GM18858 (cell line): ENCODE results near the gene CGRRF1.
A peak's percentile ranks its signal among the peaks of the same experiment; 100 is the strongest.

Experiments used
- ATAC-seq: cut with Tn5 transposase; IDR thresholded peaks from one replicate; pipeline ENCODE4 v1.9.1; 2021; ENCODE audit not compliant: unreplicated experiment

CGRRF1 gene

DNA sequence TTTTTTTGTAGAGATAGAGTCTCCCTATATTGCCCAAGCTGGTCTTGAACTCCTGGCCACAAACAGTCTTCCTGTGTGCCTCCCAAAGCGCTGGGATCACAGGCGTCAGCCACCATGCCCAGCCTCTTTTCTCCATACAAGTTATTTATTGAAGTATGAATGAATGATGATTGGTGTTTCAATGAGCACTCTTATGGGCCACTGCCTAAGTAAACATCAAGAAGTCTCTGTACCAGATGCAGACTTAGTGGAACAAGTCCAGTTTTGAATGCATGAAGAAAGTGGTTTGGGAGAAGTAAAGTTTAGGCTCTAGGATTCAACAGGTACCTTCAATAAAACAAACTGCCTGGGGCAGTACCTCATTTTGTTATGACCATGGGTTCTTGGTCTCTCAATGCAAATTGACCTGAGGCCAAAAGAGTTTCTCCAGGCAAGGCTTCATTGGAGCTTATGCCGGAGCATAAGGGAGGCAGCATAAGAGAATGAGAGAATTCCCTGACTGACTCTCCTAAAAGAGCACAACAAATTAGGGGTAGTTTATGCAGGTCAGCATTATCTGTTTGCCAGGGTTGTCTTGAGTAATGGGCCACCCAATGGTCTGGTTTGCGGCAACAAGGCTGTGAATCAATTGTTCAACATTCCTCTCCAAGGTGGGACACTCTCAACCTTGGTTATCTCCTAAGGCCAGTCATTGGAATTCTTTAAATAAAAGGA is 19.8 kb upstream of the CGRRF1 start:
- ATAC-seq, result no peak

GRCh38 chr14:54490445-54491175 is 19.1 kb upstream of the CGRRF1 start:
- ATAC-seq, result no peak

DNA sequence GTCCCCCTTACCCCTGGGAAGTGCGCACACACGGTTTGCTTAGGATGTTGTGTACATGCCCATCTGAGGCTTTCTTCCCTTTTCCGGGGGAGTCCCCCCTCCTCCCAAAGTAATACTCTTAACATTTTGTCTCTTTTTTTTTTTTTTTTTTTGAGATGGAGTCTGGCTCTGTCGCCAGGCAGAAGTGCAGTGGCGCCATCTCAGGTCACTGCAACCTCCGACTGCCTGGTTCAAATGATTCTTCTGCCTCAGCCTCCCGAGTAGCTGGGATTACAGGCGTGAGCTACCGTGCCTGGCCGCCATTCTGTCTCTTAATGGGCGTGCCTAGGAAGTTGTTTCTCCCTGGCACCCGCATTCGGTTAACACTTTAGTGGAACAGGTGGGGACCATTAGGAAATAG is 16.4 kb upstream of the CGRRF1 start:
- no peak for ATAC-seq

- ATAC-seq, result no peak
These were observed 12.5 kb upstream of the CGRRF1 start for GRCh38 chr14:54497224-54497623.

- no peak for ATAC-seq
These were observed 11.6 kb upstream of the CGRRF1 start for GRCh38 chr14:54498095-54498531.

DNA sequence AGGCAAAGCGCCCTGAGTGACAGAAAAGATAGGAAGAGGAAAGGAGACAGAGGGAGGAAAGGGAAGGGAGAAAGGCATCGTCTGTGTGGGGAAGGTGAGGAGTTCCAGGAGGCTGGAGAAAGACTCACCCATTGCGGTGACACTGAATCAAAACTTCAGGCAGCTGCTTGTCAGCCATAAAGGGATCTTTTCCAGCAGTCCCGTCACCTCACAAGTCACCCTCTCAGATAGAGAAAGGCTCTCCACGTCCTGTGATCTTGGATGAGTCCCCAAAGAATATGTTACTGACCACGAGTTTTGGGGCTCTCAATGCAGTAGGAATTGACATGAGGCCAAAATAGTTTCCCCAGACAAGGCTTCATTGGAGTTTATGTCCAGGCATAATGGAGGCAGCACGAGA is 11.1 kb upstream of the CGRRF1 start:
- no peak for ATAC-seq

GRCh38 chr14:54500744-54501143 is 9.0 kb upstream of the CGRRF1 start:
- no peak for ATAC-seq

DNA sequence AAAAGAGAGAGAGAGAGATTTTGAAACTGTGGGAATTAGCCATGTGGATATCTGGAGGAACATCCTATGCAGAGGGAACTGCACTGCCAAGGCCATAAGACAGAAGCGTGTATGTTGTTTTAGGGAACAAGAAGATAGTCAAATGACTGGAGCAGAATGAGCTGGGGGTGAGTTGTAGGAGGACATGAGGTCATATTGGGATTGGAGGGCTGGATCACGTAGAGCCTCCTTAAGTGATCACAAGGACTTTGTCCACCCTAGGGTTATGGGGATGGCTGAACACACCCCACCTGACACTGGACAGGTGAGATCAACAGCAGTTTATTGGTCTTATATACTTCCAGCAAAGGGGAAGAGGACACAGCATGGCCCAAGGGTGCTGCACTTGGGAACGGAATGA is 8.2 kb upstream of the CGRRF1 start:
- ATAC-seq, result no peak

GRCh38 chr14:54502602-54503001 is 7.1 kb upstream of the CGRRF1 start:
- no peak for ATAC-seq

GRCh38 chr14:54503486-54503885 is 6.2 kb upstream of the CGRRF1 start:
- no peak for ATAC-seq

DNA sequence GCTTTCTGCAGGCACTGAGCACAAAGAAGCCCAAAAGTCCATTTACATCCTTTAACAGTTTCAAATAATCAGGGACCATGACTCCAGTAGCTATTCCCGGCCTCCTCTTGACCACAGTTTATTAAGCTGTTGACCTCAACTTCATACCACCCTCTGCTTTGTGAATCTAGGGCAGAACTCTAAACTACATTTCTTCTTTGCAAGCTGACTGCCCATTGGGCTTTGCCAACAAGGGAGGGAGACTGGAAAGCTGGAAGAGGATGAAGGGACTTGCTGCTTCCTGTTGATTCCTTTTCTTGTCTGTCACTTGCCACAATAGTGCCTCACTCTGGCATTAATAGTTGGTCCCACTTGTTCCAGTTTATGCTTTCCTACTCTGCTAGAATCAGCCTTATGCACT is 2.7 kb downstream of the CGRRF1 start:
- no peak for ATAC-seq

GRCh38 chr14:54515670-54516069 is 6.0 kb downstream of the CGRRF1 start:
- ATAC-seq, result no peak

- no peak for ATAC-seq
These were observed 7.0 kb downstream of the CGRRF1 start for GRCh38 chr14:54516709-54517108.

DNA sequence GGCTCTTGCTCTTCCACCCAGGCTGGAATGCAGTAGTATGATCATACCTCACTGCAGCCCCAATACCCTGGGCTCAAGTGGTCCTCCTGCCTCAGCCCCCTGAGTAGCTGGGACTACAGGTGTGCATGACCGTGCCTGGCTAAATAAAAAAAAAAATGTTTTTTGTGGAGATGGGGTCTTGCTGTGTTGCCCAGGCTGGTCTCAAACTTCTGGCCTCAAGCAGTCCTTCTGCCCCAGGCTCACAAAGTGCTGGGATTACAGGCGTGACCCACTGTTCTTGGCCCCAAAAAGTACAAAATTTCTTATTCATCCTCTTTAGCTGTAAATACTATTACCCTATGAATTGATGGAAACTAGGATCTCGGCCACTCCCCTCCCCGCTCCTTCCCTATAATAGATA is 14.7 kb downstream of the CGRRF1 start:
- no peak for ATAC-seq

- no peak for ATAC-seq
These were observed 19.3 kb downstream of the CGRRF1 start for GRCh38 chr14:54528973-54529372.

- no peak for ATAC-seq
These were observed 20.1 kb downstream of the CGRRF1 start for GRCh38 chr14:54529811-54530210.

DNA sequence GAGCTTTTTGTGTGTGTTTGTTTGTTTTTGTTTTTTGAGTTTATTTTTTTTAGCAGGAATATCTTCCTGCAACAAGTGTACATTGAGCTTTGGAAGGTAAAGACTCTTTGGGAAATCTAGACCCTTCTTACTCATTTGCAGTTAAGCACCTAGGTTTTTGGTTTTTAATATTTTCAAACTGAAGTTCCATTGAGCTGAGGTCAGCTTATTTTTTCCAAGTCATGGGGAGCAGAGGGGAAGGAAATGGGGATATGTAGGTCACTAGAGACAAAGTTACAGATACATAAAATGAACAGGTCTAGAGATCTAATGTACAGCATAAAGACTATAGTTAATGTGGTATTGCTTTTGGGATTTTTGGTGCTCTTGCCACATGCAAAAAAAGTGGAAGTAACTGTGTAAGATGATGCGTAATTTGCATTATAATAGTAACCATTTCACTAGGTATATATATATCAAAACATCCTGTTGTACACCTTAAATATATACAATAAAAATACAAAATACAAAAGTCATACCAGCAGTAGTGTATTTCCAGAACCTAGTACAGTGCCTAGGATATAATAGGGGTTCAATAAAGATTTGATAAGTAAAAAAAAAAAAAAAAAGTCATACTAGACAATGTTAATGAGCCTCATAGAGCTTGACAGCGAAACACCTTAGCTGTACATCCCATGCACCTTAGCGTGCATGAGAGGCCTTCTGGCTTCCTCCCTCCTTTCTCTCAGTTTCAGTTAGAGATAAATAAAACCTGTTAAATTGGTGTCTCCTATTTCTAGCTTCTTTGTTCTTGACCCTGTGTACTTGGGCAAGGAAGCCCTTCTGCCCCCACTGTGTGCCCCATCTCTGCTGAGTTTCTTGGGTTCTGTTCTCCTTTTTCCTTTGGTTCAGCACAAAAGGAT is 22.7 kb downstream of the CGRRF1 start:
- peak; percentile 94 for ATAC-seq

GRCh38 chr14:54533100-54533499 is 23.4 kb downstream of the CGRRF1 start:
- no peak for ATAC-seq

DNA sequence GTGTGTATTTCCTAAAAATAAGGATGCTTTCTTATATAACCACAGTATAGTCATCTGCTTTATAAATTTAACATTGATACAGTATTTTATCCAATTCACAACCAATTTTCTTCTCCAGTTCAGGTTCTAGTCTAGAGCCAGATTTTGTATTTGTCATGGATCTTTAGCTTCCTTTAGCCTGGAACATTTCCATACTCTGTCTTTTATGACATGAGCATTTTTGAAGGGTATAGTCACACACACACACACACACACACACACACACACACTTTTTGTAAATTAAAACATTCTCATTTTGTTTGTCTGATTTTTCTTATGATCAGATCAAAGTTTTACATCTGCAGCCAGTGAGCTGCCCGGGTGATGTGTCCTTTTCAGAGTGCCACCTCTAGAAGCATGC is 25.4 kb downstream of the CGRRF1 start:
- ATAC-seq, result no peak

DNA sequence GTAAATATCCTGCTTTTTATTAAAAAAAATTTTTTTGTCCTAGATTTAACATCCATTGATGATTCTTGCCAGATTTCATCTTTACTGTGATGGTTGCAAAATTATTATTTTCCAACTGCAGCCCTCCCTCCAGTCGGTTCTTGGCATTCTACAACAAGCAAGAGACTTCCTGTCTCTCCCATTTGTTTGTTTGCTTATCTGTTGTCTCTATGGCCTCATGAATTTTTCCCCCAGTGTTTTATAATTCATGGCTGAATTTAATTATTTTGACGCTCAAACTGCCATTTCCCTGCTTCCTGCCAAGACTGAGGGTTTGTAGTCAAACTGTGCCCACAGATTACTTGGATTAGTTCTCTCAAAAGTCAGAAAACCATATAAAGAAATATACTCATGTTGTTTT is 25.9 kb downstream of the CGRRF1 start:
- no peak for ATAC-seq

GRCh38 chr14:54537651-54538050 is 27.9 kb downstream of the CGRRF1 start:
- ATAC-seq, result no peak

DNA sequence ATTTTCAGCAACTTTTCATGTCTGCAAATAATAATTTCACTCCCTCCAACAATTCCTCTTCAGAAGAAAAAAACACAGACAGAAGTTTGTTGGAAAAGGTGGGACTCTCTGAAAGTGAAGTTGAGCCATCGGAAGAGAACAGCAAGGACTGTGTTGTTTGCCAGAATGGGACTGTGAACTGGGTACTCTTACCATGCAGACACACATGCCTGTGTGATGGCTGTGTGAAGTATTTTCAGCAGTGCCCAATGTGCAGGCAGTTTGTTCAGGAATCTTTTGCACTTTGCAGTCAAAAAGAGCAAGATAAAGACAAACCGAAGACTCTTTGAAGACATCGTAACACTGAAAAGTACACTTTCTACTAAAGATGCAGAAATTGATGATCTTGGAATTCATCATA is 28.3 kb downstream of the CGRRF1 start:
- ATAC-seq, result no peak
